GM12878 (cell line): ENCODE results near the gene NDUFS6. TPM values are rescaled to one million over a fixed set of nuclear protein-coding genes. Genes with fewer than 3 reads are reported as not detected.

ENCODE experiments used
- ATAC-seq: fragments of 200-7000 bp; cut with Tn5 transposase; 3 replicates; pipeline ENCODE4 v1.9.1; 2020; ENCODE audit warnings: mild to moderate bottlenecking, moderate library complexity
- BruUV-seq: library from RNA; stranded (reverse); fragments of 400-500 nt; replicated peaks from 2 replicates; lab custom pipeline; 2021; lab: Mats Ljungman, UMichigan
- CTCF ChIA-PET: fragments of 300-600 bp; sonication (Branson Sonifier 250); formaldehyde crosslinking; extraction: SDS; loops from one replicate; lab custom pipeline; 2021; ENCODE audit warnings: inconsistent platforms; lab: Yijun Ruan, JAX
- POLR2A ChIA-PET: fragments of 350-600 bp; formaldehyde crosslinking; extraction: SDS; loops from one replicate; lab custom pipeline; 2021; ENCODE audit warnings: inconsistent platforms; lab: Charles Lee
- RAD21 ChIA-PET: fragments of 300-600 bp; sonication (Branson Sonifier 250); formaldehyde crosslinking; loops from one replicate; lab custom pipeline; 2023; ENCODE audit warnings: antibody characterized with exemption; ENCODE audit not compliant: unreplicated experiment; lab: Charles Lee
- SMC1A ChIA-PET: fragments of 300-600 bp; sonication (Branson Sonifier 250); formaldehyde crosslinking; loops from one replicate; lab custom pipeline; 2023; ENCODE audit not compliant: unreplicated experiment, uncharacterized antibody; lab: Charles Lee
- DNase-seq: peaks from one replicate; pipeline ENCODE4 v3.0.0-alpha.2; 2011; ENCODE audit warnings: low read depth, low spot score
- FAIRE-seq: peaks from 3 replicates; lab custom pipeline; 2011; peaks lifted over from hg19 to GRCh38; lab: Jason Lieb, UNC
- H2AFZ ChIP-seq: 2 replicates; pipeline ENCODE4 v1.6.0; 2011; ENCODE audit warnings: low read depth, low read length, control low read depth; ENCODE audit not compliant: control insufficient read depth
- H3K27ac ChIP-seq: 2 replicates; pipeline ENCODE4 v1.5.1; 2011; ENCODE audit warnings: control low read depth; ENCODE audit not compliant: control insufficient read depth, insufficient read depth
- H3K27me3 ChIP-seq, 2 experiments: replicated peaks in 1 of 2; 2 replicates each; pipeline versions ENCODE4 v1.6.0 to v1.6.1; 2011; ENCODE audit warnings: low read length in 1 of 2; ENCODE audit not compliant: control insufficient read depth in 2 of 2, insufficient read depth in 2 of 2
- H3K36me3 ChIP-seq, 2 experiments: 2 replicates each; pipeline ENCODE4 v1.5.1; 2011; ENCODE audit warnings: low read length in 1 of 2; ENCODE audit not compliant: control insufficient read depth in 2 of 2, insufficient read depth in 2 of 2
- H3K4me1 ChIP-seq: 2 replicates; pipeline ENCODE4 v1.6.1; 2011; ENCODE audit warnings: mild to moderate bottlenecking, low read length, moderate library complexity, mixed read lengths; ENCODE audit not compliant: control insufficient read depth, insufficient read depth
- H3K4me2 ChIP-seq: 2 replicates; pipeline ENCODE4 v1.6.0; 2011; ENCODE audit warnings: control low read depth; ENCODE audit not compliant: control insufficient read depth, insufficient read depth
- H3K4me3 ChIP-seq: fragments of 200-600 bp; sonication (generic); 2 replicates; pipeline ENCODE4 v1.5.1; 2016
- H3K79me2 ChIP-seq: 2 replicates; pipeline ENCODE4 v1.6.0; 2011; ENCODE audit warnings: low read length; ENCODE audit not compliant: control insufficient read depth, insufficient read depth
- H3K9ac ChIP-seq: 2 replicates; pipeline ENCODE4 v1.8.0; 2011; ENCODE audit warnings: low read length, control low read depth, mixed read lengths; ENCODE audit not compliant: control insufficient read depth, insufficient read depth
- H3K9me3 ChIP-seq: replicated peaks from 3 replicates; pipeline ENCODE4 v1.5.1; 2011; ENCODE audit warnings: mild to moderate bottlenecking, low read length; ENCODE audit not compliant: control insufficient read depth, insufficient read depth
- H4K20me1 ChIP-seq: 2 replicates; pipeline ENCODE4 v1.6.0; 2011; ENCODE audit not compliant: control insufficient read depth, insufficient read depth
- CBFB ChIP-seq: IDR thresholded peaks from 2 replicates; pipeline ENCODE4 v1.6.1; 2016; ENCODE audit warnings: antibody characterized with exemption, low read depth
- CREB1 ChIP-seq: IDR thresholded peaks from 2 replicates; pipeline ENCODE4 v1.6.1; 2012; ENCODE audit warnings: low read depth, mild to moderate bottlenecking, inconsistent platforms
- E4F1 ChIP-seq: fragments of 450-650 bp; IDR thresholded peaks from 2 replicates; pipeline ENCODE4 v1.6.1; 2018; ENCODE audit warnings: borderline replicate concordance, mild to moderate bottlenecking; ENCODE audit not compliant: partially characterized antibody
- ESRRA ChIP-seq: IDR thresholded peaks from 2 replicates; pipeline ENCODE4 v1.6.1; 2012; ENCODE audit warnings: mild to moderate bottlenecking, low read length, improper control_type of control experiment
- HDGF ChIP-seq: fragments of 450-650 bp; IDR thresholded peaks from 2 replicates; pipeline ENCODE4 v1.6.1; 2016; ENCODE audit warnings: antibody characterized with exemption
- KAT2A ChIP-seq: conservative IDR thresholded peaks from 2 replicates; pipeline ENCODE4 v1.6.1; 2011; ENCODE audit warnings: low read depth, low read length; ENCODE audit not compliant: control insufficient read depth
- KDM1A ChIP-seq: fragments of 200-600 bp; sonication (generic); IDR thresholded peaks from 2 replicates; pipeline ENCODE4 v1.6.1; 2016; ENCODE audit warnings: borderline replicate concordance
- MEF2A ChIP-seq: IDR thresholded peaks from 2 replicates; pipeline ENCODE4 v1.6.1; 2011; ENCODE audit warnings: low read depth, mild to moderate bottlenecking, low read length, moderate library complexity; ENCODE audit not compliant: insufficient read depth
- NR2F1 ChIP-seq: fragments of 450-650 bp; conservative IDR thresholded peaks from 2 replicates; pipeline ENCODE4 v1.6.1; 2017; ENCODE audit warnings: mild to moderate bottlenecking
- POLR2AphosphoS2 ChIP-seq: IDR thresholded peaks from 2 replicates; pipeline ENCODE4 v1.6.1; 2011; ENCODE audit warnings: low read depth, mild to moderate bottlenecking, low read length, improper control_type of control experiment, moderate library complexity
- STAT3 ChIP-seq: IDR thresholded peaks from 2 replicates; pipeline ENCODE4 v1.6.1; 2011; ENCODE audit warnings: low read depth, low read length, improper control_type of control experiment
- WGBS: methylation state at CpG from one replicate; pipeline ENCODE4 v1.1.6; 2016; ENCODE audit warnings: low lambda C conversion rate; ENCODE audit not compliant: insufficient replicate concordance, insufficient coverage; ENCODE audit errors: missing lambda C conversion rate; 5-methylcytosine and 5-hydroxymethylcytosine counted together
- in situ Hi-C: fragments of 300-500 bp; cut with MboI; formaldehyde crosslinking; loops from 9 replicates; pipeline ENCODE4 v1.14.3; 2018; ENCODE audit warnings: mixed read lengths
- intact Hi-C: fragments of 100-400 bp; cut with micrococcal nuclease; formaldehyde crosslinking; loops from one replicate; pipeline ENCODE4 v1.14.2; 2022; ENCODE audit not compliant: unreplicated experiment
- polyA plus RNA-seq, 11 experiments: library from polyadenylated mRNA; depleted of rRNA in 4 of 11; unstranded in 6 of 11; stranded (reverse) in 5 of 11; fragments of >200 nt; fragmentation: Nextera tagmentation in 4 of 11; fragmentation: Illumina TruSeq in 1 of 11; extraction: Ambion mirVana in 4 of 11; extraction: Trizol in 1 of 11; gene quantifications; 1 replicate in 1 of 11; 2 replicates in 10 of 11; pipeline versions ENCODE4 v1.2.1 to v1.2.3, GENCODE V29; 2011 to 2016; ENCODE audit warnings: inconsistent platforms in 2 of 11, missing spikeins in 2 of 11, low read depth in 1 of 11
- total RNA-seq, 4 experiments: library from RNA; depleted of rRNA in 3 of 4; stranded (reverse); fragments of >200 nt in 3 of 4; fragmentation: Illumina TruSeq in 1 of 4; extraction: Trizol in 1 of 4; gene quantifications; 2 replicates each; pipeline versions ENCODE4 v1.2.1 to v1.2.3, GENCODE V29; 2013 to 2021
- TF ChIP-seq, protein P1 (sequence below): fragments of 450-650 bp; IDR thresholded peaks from 2 replicates; pipeline ENCODE4 v1.6.1; 2017; ENCODE audit warnings: mild to moderate bottlenecking, moderate library complexity
- TF ChIP-seq, protein P2 (sequence below): fragments of 150-350 bp; IDR thresholded peaks from 2 replicates; pipeline ENCODE4 v1.6.1; 2014; ENCODE audit warnings: mild to moderate bottlenecking, low read depth, low read length

NDUFS6 gene
- total and polyA plus RNA-seq, 10 of the 15 experiments (the other 5 are each of a cell fraction or from before 2014, with no cell fraction given), result 20.7 to 213 (median 58.3) TPM

- Histone ChIP-seq H3K79me2 (no peaks in the 10 kb centered on the region), H3K4me3 (no peak overlapping the region), H3K9me3 (no peaks in the 10 kb centered on the region; the same call in 2 of the 3 replicates), H3K27me3 (no peaks in the 10 kb centered on the region), H3K36me3 (no peaks in the 10 kb centered on the region), H3K9ac (no peak overlapping the region), H3K27ac (no peak overlapping the region), H2AFZ (no peak overlapping the region), H3K4me1 (peaks cover 62% of the 10 kb centered on the region), H4K20me1 (no peaks in the 10 kb centered on the region), H3K4me2 (no peak overlapping the region)
- FAIRE-seq, result no peak
- intact Hi-C loops (no loop called here), in situ Hi-C loops (no loop called here)
- CTCF ChIA-PET, result no interaction called here
- DNase-seq, result no peak
- TF ChIP-seq, protein P1, sequence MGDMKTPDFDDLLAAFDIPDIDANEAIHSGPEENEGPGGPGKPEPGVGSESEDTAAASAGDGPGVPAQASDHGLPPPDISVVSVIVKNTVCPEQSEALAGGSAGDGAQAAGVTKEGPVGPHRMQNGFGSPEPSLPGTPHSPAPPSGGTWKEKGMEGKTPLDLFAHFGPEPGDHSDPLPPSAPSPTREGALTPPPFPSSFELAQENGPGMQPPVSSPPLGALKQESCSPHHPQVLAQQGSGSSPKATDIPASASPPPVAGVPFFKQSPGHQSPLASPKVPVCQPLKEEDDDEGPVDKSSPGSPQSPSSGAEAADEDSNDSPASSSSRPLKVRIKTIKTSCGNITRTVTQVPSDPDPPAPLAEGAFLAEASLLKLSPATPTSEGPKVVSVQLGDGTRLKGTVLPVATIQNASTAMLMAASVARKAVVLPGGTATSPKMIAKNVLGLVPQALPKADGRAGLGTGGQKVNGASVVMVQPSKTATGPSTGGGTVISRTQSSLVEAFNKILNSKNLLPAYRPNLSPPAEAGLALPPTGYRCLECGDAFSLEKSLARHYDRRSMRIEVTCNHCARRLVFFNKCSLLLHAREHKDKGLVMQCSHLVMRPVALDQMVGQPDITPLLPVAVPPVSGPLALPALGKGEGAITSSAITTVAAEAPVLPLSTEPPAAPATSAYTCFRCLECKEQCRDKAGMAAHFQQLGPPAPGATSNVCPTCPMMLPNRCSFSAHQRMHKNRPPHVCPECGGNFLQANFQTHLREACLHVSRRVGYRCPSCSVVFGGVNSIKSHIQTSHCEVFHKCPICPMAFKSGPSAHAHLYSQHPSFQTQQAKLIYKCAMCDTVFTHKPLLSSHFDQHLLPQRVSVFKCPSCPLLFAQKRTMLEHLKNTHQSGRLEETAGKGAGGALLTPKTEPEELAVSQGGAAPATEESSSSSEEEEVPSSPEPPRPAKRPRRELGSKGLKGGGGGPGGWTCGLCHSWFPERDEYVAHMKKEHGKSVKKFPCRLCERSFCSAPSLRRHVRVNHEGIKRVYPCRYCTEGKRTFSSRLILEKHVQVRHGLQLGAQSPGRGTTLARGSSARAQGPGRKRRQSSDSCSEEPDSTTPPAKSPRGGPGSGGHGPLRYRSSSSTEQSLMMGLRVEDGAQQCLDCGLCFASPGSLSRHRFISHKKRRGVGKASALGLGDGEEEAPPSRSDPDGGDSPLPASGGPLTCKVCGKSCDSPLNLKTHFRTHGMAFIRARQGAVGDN, result no peak
- no peak for TF ChIP-seq MEF2A
- TF ChIP-seq KDM1A, result no peak
- no peak for TF ChIP-seq CREB1
- no peak for TF ChIP-seq STAT3
- TF ChIP-seq CBFB, result no peak
- TF ChIP-seq POLR2AphosphoS2, result no peak
- TF ChIP-seq HDGF, result no peak
- TF ChIP-seq E4F1, result no peak
- TF ChIP-seq, protein P2, sequence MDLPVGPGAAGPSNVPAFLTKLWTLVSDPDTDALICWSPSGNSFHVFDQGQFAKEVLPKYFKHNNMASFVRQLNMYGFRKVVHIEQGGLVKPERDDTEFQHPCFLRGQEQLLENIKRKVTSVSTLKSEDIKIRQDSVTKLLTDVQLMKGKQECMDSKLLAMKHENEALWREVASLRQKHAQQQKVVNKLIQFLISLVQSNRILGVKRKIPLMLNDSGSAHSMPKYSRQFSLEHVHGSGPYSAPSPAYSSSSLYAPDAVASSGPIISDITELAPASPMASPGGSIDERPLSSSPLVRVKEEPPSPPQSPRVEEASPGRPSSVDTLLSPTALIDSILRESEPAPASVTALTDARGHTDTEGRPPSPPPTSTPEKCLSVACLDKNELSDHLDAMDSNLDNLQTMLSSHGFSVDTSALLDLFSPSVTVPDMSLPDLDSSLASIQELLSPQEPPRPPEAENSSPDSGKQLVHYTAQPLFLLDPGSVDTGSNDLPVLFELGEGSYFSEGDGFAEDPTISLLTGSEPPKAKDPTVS, result no peak
- TF ChIP-seq ESRRA, result no peak
- TF ChIP-seq KAT2A, result no peak
- no peak for TF ChIP-seq NR2F1
- no peak for ATAC-seq
- WGBS, result 94% methylated on average over 12 of the region's 12 CpGs
- POLR2A ChIA-PET, result no interaction called here
- SMC1A ChIA-PET, result no interaction called here
- RAD21 ChIA-PET, result no interaction called here
- BruUV-seq, result no TSS peak
These were observed 13.6 kb upstream of the NDUFS6 start for GRCh38 chr5:1787472-1788047.
